ENCODE data around the gene RAB20. TPM values are rescaled to one million over a fixed set of nuclear protein-coding genes. Genes with fewer than 3 reads are reported as not detected.
"Not testable (repeated sequence)": the region's sequence is repeated elsewhere in the genome, so short reads cannot be mapped to it uniquely, and the experiment has no call there.

The RAB20 gene
- total and polyA plus RNA-seq, 3 donors from 2014 or later, result 22.0 to 41.1 (median 27.2) TPM

DNA sequence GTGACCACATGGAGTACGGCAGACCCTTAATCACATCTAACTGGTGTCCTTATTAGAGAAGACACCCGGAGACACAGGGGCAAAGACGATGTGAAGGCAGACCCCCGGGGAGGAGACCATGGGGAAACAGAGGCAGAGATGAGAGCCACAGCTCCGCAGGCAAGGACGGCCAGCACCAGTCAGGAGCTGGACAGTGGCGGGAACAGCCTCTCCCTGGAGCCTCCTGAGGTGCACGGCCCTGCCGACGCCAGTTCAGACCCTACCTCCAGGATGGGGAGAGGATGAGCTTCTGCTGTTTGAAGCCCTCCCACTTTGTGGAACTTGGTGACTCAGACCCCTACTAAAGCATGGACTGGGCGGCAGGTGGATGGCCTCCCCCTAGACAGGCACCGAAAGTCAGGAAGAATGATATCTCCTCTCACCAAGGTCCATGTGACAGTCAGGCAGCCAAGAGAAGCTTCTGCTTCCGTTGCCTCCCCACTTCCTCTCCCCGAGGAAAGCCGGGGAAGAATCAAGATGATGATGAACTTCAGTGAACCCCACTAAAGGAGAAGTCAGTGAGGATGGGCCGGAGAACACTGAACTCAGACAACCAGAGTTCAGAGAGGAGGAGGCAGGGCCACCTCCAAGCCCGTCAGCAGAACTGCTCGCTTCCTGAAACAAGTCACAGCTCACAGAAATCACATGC lies 25.4 kb downstream of the RAB20 start:
- peak; percentile 54 for DNase-seq
- intact Hi-C loops (cut with DNase I; ENCODE audit: low total_unique reads), result no loop called here
- H3K27ac ChIP-seq, result peak overlapping the region in 1 of 2 donors; percentile 63
- no peak overlapping the region for H3K4me3 ChIP-seq
- no peaks in the 10 kb centered on the region for H3K36me3 ChIP-seq (ENCODE audit: low read depth, missing control alignments)
- no peaks in the 10 kb centered on the region for H3K27me3 ChIP-seq
- peaks cover 17% of the 10 kb centered on the region for H3K4me1 ChIP-seq
- no peak for TF ChIP-seq POLR2A (IDR thresholded peaks at IDR 0.05)
- 57 to 81% methylated on average over 16 to 18 of the region's 18 CpGs for WGBS, 2 donors
- no peaks in the 10 kb centered on the region for H3K9me3 ChIP-seq

- no peaks in the 10 kb centered on the region for H3K36me3 ChIP-seq (ENCODE audit: low read depth, missing control alignments)
- intact Hi-C loops (cut with DNase I; ENCODE audit: low total_unique reads), result no loop called here
- H3K4me3 ChIP-seq, result no peak overlapping the region
- no peaks in the 10 kb centered on the region for H3K9me3 ChIP-seq
- H3K4me1 ChIP-seq, result peaks cover 12% of the 10 kb centered on the region
- H3K27ac ChIP-seq, result no peak overlapping the region
- 92 to 95% methylated on average over 11 of the region's 11 CpGs for WGBS, 2 donors
- TF ChIP-seq, protein P1, sequence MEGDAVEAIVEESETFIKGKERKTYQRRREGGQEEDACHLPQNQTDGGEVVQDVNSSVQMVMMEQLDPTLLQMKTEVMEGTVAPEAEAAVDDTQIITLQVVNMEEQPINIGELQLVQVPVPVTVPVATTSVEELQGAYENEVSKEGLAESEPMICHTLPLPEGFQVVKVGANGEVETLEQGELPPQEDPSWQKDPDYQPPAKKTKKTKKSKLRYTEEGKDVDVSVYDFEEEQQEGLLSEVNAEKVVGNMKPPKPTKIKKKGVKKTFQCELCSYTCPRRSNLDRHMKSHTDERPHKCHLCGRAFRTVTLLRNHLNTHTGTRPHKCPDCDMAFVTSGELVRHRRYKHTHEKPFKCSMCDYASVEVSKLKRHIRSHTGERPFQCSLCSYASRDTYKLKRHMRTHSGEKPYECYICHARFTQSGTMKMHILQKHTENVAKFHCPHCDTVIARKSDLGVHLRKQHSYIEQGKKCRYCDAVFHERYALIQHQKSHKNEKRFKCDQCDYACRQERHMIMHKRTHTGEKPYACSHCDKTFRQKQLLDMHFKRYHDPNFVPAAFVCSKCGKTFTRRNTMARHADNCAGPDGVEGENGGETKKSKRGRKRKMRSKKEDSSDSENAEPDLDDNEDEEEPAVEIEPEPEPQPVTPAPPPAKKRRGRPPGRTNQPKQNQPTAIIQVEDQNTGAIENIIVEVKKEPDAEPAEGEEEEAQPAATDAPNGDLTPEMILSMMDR (IDR thresholded peaks at IDR 0.05), result no peak
- TF ChIP-seq POLR2A (IDR thresholded peaks at IDR 0.05), result no peak
- no peaks in the 10 kb centered on the region for H3K27me3 ChIP-seq
- no peak for DNase-seq
Observed at GRCh38 chr13:110535526-110535925, 26.0 kb downstream of the RAB20 start.

GRCh38 chr13:110533771-110534670 lies 27.5 kb downstream of the RAB20 start:
- TF ChIP-seq, protein P1 (IDR thresholded peaks at IDR 0.05), result no peak
- no peak for TF ChIP-seq POLR2A (IDR thresholded peaks at IDR 0.05)
- 73 to 78% methylated on average over 4 to 16 of the region's 16 CpGs for WGBS, 2 donors
- H3K9me3 ChIP-seq, result no peaks in the 10 kb centered on the region
- DNase-seq, result no peak
- H3K36me3 ChIP-seq (ENCODE audit: low read depth, missing control alignments), result no peaks in the 10 kb centered on the region
- peaks cover 14% of the 10 kb centered on the region for H3K4me1 ChIP-seq
- H3K4me3 ChIP-seq, result no peak overlapping the region
- H3K27ac ChIP-seq, result no peak overlapping the region
- intact Hi-C loops (cut with DNase I; ENCODE audit: low total_unique reads), result no loop called here
- H3K27me3 ChIP-seq, result no peaks in the 10 kb centered on the region

GRCh38 chr13:110532258-110532657 lies 29.3 kb downstream of the RAB20 start:
- intact Hi-C loops (cut with DNase I; ENCODE audit: low total_unique reads); H3K4me3 ChIP-seq; H3K27me3 ChIP-seq; H3K27ac ChIP-seq; DNase-seq; H3K9me3 ChIP-seq; H3K36me3 ChIP-seq (ENCODE audit: low read depth, missing control alignments); H3K4me1 ChIP-seq: not testable (repeated sequence)
- WGBS, 2 donors, result 82 to 88% methylated on average over 2 of the region's 2 CpGs

DNA sequence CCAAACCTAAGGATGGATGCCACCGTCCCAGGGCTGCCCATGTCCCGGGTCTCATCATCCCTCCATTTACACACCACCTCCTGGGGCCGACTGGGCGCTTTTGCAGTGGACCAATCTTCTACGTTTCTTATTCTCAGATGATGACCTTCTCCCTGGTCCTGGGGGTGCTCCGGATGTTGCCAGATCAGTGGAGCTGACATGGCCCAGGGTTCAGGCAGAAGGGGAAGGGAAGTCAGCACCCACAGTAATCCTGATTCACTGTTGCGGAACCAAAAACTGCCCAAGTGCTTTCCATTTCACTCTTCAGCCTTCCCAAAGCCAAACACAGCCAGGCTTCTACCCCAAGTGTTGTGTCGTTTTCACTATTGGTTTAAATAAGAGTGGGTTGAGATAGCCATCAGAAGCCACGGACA lies 29.8 kb downstream of the RAB20 start:
- no peak for TF ChIP-seq POLR2A (IDR thresholded peaks at IDR 0.05)
- TF ChIP-seq, protein P1 (IDR thresholded peaks at IDR 0.05), result no peak
- WGBS, 2 donors, result 85 to 91% methylated on average over 7 to 9 of the region's 9 CpGs
- H3K4me1 ChIP-seq, result peaks cover 15% of the 10 kb centered on the region
- no peaks in the 10 kb centered on the region for H3K27me3 ChIP-seq
- H3K27ac ChIP-seq, result no peak overlapping the region
- H3K9me3 ChIP-seq, result no peaks in the 10 kb centered on the region
- DNase-seq, result no peak
- intact Hi-C loops (cut with DNase I; ENCODE audit: low total_unique reads), result no loop called here
- H3K4me3 ChIP-seq, result no peak overlapping the region
- no peaks in the 10 kb centered on the region for H3K36me3 ChIP-seq (ENCODE audit: low read depth, missing control alignments)

Data from testis (tissue), 3 donors.